Body of pancreas (tissue), 4 donors: ENCODE data around the gene NRN1L. TPM values are rescaled to one million over a fixed set of nuclear protein-coding genes. Genes with fewer than 3 reads are reported as not detected.
"Not testable (repeated sequence)": the region's sequence is repeated elsewhere in the genome, so short reads cannot be mapped to it uniquely, and the experiment has no call there.

Experiments
- ATAC-seq: fragments of 150-250 bp; one replicate; pipeline ENCODE4 v1.9.1; 2016
- DNase-seq, 4 donors: peaks; one replicate each; pipeline ENCODE4 v3.0.0-alpha.2; 2019
- H3K27ac ChIP-seq, 4 donors: fragments of 200-600 bp; sonication (generic); 1 replicate in 3 of 4; 2 replicates in 1 of 4; pipeline versions ENCODE4 v1.5.1 to v1.6.1; 2016 to 2019; ENCODE audit warnings: mild to moderate bottlenecking in 1 of 4, mixed read lengths in 1 of 4, moderate library complexity in 1 of 4
- H3K27me3 ChIP-seq, 2 donors: fragments of 200-600 bp; sonication (generic); one replicate each; pipeline ENCODE4 v1.6.0; 2016; ENCODE audit warnings: mild to moderate bottlenecking in 1 of 2
- H3K36me3 ChIP-seq, 2 donors: fragments of 200-600 bp; sonication (generic); replicated peaks in 1 of 2; 2 replicates each; pipeline ENCODE4 v1.5.1; 2016; ENCODE audit warnings: low read depth in 2 of 2; ENCODE audit not compliant: insufficient read depth in 1 of 2
- H3K4me1 ChIP-seq: fragments of 200-600 bp; sonication (generic); one replicate; pipeline ENCODE4 v1.6.0; 2016
- H3K4me3 ChIP-seq, 2 donors: fragments of 200-600 bp; sonication (generic); 1 replicate in 1 of 2; 2 replicates in 1 of 2; pipeline ENCODE4 v1.5.1; 2016 to 2019
- H3K9me3 ChIP-seq, 3 donors: fragments of 200-600 bp; sonication (generic); 1 replicate in 2 of 3; 2 replicates in 1 of 3; pipeline ENCODE4 v1.5.1; 2016
- POLR2A ChIP-seq, 3 donors: fragments of 450-650 bp; IDR thresholded peaks; one replicate each; pipeline ENCODE4 v1.6.1; 2016; ENCODE audit warnings: antibody characterized with exemption in 3 of 3, mild to moderate bottlenecking in 2 of 3
- WGBS, 2 donors: methylation state at CpG; one replicate each; pipeline ENCODE4 v1.1.5; 2017; 5-methylcytosine and 5-hydroxymethylcytosine counted together
- intact Hi-C: fragments of 100-400 bp; cut with DNase I; formaldehyde crosslinking; loops from one replicate; pipeline ENCODE4 v1.15.1; 2023
- total RNA-seq, 2 donors: library from RNA; depleted of rRNA; stranded (reverse); fragments of >200 nt; gene quantifications; one replicate each; pipeline ENCODE4 v1.1.0, GENCODE V29; 2016
- TF ChIP-seq, protein P1 (sequence below), 7 experiments: fragments of 450-650 bp in 4 of 7; fragments of 200-600 bp in 3 of 7; sonication (generic) in 3 of 7; IDR thresholded peaks; one replicate each; pipeline ENCODE4 v1.5.1; 2016 to 2019; ENCODE audit warnings: antibody characterized with exemption in 7 of 7

Gene NRN1L
- total RNA-seq, 2 donors from 2014 or later: not detected

DNA sequence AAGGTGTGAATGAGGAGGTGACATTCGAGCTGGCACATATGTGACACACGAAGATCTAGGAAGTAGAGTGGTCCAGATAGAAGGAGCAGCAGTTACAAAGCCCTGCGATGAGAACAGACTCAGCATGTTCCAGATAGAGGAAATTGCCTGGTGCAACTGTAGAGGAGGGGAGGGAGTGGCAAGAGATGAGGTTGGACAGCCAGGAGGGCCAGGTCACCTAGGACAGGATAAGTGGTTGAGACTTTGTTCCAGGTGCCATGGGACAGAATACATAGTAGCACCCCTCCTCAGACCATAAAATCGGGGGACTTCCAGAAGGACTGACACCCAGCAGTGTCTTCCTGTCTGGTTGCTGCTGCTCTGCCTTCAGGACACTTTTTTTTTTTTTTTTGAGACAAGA, 26.2 kb upstream of the NRN1L start:
- Histone ChIP-seq H3K27ac (peak overlapping the region; percentile 55 to 93 (median 76)), H3K4me1 (peaks cover 60% of the 10 kb centered on the region), H3K4me3 (no peak overlapping the region), H3K36me3 (no peaks in the 10 kb centered on the region), H3K9me3 (no peaks in the 10 kb centered on the region), H3K27me3 (no peaks in the 10 kb centered on the region)
- DNase-seq: no peak
- intact Hi-C loops: no loop called here
- TF ChIP-seq, protein P1, sequence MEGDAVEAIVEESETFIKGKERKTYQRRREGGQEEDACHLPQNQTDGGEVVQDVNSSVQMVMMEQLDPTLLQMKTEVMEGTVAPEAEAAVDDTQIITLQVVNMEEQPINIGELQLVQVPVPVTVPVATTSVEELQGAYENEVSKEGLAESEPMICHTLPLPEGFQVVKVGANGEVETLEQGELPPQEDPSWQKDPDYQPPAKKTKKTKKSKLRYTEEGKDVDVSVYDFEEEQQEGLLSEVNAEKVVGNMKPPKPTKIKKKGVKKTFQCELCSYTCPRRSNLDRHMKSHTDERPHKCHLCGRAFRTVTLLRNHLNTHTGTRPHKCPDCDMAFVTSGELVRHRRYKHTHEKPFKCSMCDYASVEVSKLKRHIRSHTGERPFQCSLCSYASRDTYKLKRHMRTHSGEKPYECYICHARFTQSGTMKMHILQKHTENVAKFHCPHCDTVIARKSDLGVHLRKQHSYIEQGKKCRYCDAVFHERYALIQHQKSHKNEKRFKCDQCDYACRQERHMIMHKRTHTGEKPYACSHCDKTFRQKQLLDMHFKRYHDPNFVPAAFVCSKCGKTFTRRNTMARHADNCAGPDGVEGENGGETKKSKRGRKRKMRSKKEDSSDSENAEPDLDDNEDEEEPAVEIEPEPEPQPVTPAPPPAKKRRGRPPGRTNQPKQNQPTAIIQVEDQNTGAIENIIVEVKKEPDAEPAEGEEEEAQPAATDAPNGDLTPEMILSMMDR (IDR thresholded peaks at IDR 0.05): no peak
- TF ChIP-seq POLR2A (IDR thresholded peaks at IDR 0.05): no peak
- WGBS, 2 donors: 61 to 81% methylated on average over 4 of the region's 4 CpGs
- ATAC-seq: no peak

DNA sequence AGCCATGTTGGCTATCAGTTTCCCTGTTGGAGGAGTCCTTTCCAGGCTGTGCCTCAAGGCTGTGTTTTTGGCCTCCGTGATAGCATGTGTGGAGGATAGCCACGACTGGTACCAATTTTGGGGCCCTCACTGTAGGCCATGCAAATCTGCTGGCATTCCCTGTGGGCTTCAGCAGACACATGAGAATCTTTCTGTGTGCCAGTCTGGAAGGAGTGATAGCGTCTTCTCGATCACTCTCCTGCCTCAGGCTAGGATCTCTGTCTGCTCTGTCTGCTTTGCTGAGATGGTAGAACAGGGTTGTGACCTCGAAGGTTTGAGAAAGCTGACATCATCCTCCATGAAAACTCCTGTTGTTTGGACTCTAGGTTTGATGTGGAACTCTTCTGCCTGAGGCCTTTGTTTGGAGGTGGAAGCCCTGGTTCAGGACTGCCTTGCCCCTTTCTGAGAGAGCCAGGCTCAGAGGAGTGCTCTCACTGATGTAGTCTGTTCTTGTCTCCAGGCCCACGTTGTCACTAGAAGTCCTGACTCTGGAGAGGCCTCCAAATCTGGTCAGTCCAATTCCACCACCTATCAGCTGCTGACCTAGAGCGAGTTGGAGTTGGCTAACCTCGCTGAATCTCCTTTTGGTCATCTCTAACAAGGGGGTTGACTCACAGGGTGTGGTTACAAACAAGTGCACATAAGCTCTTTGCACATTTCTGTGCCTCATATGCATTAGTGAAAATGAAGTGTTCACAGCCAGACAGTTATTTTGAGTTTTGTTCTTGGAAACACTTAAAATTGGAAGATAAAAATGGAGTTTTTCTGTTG, 23.9 kb upstream of the NRN1L start:
- Histone ChIP-seq H3K27ac (no peak overlapping the region), H3K27me3 (no peaks in the 10 kb centered on the region), H3K36me3 (no peaks in the 10 kb centered on the region), H3K4me3 (no peak overlapping the region), H3K9me3 (no peaks in the 10 kb centered on the region), H3K4me1 (peaks cover 49% of the 10 kb centered on the region)
- DNase-seq (no peak), ATAC-seq (no peak)
- intact Hi-C loops: no loop called here
- WGBS, 2 donors: 85 to 92% methylated on average over 5 to 8 of the region's 8 CpGs
- TF ChIP-seq, protein P1 (IDR thresholded peaks at IDR 0.05): no peak
- TF ChIP-seq POLR2A (IDR thresholded peaks at IDR 0.05): no peak

DNA sequence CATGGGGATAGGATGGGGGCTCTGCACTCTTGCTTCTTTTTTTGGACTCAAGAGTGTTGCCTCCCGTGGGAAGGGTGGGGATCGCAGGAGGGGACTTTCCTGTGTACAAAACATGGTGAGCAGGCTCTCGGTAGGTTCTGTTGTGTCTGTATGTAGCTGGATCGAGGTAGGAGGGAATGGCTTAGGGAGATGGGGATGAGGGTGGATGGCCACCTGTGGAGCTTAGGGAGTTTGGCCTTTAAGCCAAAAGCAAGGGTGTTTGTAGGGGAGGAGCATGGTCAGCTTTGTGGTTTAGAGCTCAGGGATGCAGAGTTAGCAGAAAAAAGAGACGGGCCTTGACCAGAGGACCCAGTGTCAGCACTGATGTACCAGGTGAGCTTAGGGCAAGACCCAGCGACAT, 22.8 kb upstream of the NRN1L start:
- WGBS, 2 donors: 83 to 84% methylated on average over 6 of the region's 6 CpGs
- H3K27me3 ChIP-seq: no peaks in the 10 kb centered on the region
- H3K4me1 ChIP-seq: peaks cover 38% of the 10 kb centered on the region
- no peak overlapping the region for H3K4me3 ChIP-seq
- ATAC-seq: no peak
- intact Hi-C loops: no loop called here
- no peak overlapping the region for H3K27ac ChIP-seq
- no peak for DNase-seq
- H3K36me3 ChIP-seq: no peaks in the 10 kb centered on the region
- H3K9me3 ChIP-seq: no peaks in the 10 kb centered on the region
- TF ChIP-seq POLR2A (IDR thresholded peaks at IDR 0.05): no peak
- TF ChIP-seq, protein P1 (IDR thresholded peaks at IDR 0.05): no peak

DNA sequence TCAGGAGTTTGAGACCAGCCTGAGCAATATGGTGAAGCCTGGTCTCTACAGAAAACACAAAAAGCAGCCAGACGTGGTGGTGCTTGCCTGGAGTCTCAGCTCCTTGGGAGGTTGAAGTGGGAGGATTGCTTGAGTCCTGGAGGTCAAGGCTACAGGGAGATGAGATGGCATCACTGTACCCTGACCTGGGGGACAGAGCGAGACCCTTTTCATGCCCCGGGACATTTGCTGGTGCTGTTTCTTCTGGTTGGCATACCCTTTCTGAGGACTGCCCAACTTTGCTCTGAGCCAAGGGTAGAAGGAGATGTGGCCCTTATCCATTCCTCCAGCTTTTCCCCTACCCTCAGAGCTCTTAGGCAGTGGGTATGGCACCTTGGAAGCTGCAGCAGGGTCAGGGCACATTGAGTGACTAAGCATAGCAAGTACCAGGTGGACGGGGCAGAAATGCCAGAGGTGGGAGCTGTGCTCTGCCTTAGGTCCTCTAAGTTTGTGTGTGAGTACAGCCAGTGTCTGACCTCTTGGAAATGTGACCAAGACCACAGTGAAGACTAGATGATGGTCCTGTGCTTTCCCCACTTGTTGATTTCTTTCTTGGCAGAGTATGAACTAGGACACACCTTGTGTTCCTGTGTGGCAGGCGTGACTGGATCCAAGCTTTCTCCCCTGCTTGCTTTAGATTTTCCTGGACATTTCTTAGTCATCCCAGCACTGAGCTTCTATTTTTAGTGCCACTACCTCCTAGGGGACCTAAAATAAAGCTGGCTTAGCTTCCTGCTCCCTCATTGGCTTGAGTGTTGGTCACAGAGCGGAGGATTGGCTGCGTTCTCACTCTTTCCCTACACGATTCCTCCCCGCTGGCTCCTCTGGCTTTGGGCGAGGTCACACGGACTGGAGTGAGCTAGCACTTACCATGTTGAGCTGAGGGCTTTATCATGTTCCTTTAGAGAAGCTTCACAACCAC, 21.8 kb upstream of the NRN1L start:
- no peaks in the 10 kb centered on the region for H3K9me3 ChIP-seq
- H3K27me3 ChIP-seq: no peaks in the 10 kb centered on the region
- no peaks in the 10 kb centered on the region for H3K36me3 ChIP-seq
- intact Hi-C loops: no loop called here
- H3K4me3 ChIP-seq: no peak overlapping the region
- peak overlapping the region; percentile 0 to 18 (median 16) for H3K27ac ChIP-seq
- ATAC-seq (peak; percentile 11), DNase-seq (peak in 3 of 4 donors; percentile 19 to 45 (median 44))
- no peak for TF ChIP-seq POLR2A (IDR thresholded peaks at IDR 0.05)
- TF ChIP-seq, protein P1 (IDR thresholded peaks at IDR 0.05): no peak
- WGBS, 2 donors: 76 to 88% methylated on average over 11 of the region's 11 CpGs
- H3K4me1 ChIP-seq: peaks cover 38% of the 10 kb centered on the region

DNA sequence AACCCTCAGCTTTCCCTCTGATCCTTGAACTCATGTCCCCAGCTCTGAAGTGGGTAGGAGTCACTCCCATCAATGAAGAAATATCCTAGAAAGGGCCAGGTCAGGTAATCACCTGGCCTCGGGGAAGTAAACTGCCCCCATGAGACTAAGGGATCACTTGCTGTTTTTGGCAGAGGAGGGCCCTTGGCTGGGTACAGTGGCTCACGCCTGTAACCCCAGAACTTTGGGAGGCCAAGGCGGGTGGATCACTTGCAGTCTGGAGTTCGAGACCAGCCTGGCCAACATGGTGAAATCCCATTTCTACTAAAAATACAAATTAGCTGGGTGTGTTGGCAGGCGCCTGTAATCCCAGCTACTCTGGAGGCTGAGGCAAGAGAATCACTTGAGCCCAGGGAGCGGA, 20.6 kb upstream of the NRN1L start:
- H3K27me3 ChIP-seq, H3K9me3 ChIP-seq, H3K4me3 ChIP-seq, intact Hi-C loops, ATAC-seq, DNase-seq, H3K36me3 ChIP-seq: not testable (repeated sequence)
- H3K4me1 ChIP-seq: peaks cover 38% of the 10 kb centered on the region
- WGBS, 2 donors: 95 to 97% methylated on average over 6 of the region's 6 CpGs
- H3K27ac ChIP-seq: peak overlapping the region in 1 of 4 donors; percentile 15
